ENCODE measurements around the gene RGS16.

RGS16 gene

DNA sequence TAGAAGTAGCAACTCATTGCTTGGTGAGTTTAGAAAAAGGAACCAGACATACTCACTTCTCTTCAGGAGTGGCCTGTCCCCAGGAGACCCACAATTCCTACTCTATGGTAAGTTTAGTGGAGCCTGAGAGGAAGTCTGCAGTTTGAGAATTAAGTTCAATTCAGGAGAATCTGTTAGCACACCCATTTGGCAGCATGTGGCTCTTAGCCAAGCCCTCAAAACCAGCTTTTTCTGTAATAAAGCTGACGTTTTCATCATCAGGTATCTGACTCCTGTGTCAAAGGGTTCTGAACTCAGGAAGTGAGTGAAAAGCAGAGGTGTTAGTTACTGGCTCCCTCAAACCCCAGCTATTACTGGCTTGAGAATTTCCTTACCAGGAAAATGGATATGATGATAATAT is 20.4 kb upstream of the RGS16 start:
- DNase-seq (ENCODE audit: low spot score in 2 of 2) = no peak
- Mint-ChIP-seq H3K4me3 (no peak overlapping the region), H3K36me3 (peaks cover 2% of the 10 kb centered on the region), H3K4me1 (peaks cover 28% of the 10 kb centered on the region), H3K27me3 (no peaks in the 10 kb centered on the region), H3K9me3 (peaks cover 2% of the 10 kb centered on the region), H3K27ac (peak overlapping the region; percentile 74)
- no peak for ATAC-seq (ENCODE audit: low read depth)

DNA sequence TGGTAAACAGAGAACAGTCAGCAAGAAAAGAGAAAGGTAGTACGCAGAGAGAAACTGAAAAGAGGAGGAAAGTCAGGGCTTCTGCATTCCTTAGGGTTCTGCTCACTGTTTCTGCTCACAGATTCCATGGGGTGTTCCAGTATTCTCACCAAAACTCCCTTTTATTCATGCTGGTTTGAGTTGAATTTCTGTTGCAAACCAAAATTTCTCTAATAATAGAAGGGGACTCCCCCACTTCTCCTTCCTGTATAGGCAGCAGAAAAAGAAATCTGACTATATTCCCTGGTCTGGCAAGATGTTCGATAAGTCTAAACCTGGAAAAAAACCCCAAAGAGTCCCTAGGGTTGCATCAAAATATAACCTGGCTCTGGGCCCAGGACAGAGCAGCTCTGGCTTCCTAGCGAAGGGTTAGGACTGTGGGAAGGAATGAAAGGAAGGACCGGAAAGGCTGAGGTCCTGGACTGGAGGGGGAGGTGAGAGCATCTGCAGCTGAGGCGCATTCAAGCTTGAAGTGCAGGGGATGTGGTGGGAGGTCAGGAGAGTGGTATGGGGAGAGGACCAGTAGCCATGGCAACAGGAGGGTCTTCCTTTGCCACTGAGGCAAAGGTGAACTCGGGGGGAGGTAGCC is 18.8 kb upstream of the RGS16 start:
- ATAC-seq (ENCODE audit: low read depth) = peak; percentile 63
- Mint-ChIP-seq H3K4me1 (peaks cover 24% of the 10 kb centered on the region), H3K9me3 (peaks cover 2% of the 10 kb centered on the region), H3K27me3 (no peaks in the 10 kb centered on the region), H3K36me3 (peaks cover 4% of the 10 kb centered on the region), H3K4me3 (peak overlapping the region; percentile 60), H3K27ac (peak overlapping the region; percentile 84)
- DNase-seq (ENCODE audit: low spot score in 2 of 2) = no peak

DNA sequence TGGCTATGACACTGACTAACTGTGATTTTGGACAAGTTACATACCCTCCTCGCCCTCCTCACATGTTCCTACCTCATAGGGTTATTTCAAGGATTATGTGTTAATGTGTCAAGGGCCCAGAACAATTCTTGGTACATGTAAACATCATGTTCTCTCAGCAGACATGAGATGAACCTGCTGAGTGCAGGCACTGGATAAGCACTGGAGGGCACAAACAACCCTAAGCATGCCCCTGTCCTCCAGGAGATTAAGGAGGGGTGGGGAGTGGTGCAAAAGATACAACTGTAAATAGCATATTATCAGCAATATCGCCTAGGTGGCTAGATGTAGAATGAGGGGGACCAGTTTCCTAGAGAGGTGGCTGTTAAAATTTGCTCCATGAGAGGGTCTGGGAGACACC is 17.7 kb upstream of the RGS16 start:
- H3K4me1 Mint-ChIP-seq = peaks cover 26% of the 10 kb centered on the region
- no peak overlapping the region for H3K4me3 Mint-ChIP-seq
- DNase-seq (ENCODE audit: low spot score in 2 of 2) (no peak), ATAC-seq (ENCODE audit: low read depth) (no peak)
- peaks cover 2% of the 10 kb centered on the region for H3K9me3 Mint-ChIP-seq
- H3K27me3 Mint-ChIP-seq = no peaks in the 10 kb centered on the region
- H3K27ac Mint-ChIP-seq = no peak overlapping the region
- peaks cover 4% of the 10 kb centered on the region for H3K36me3 Mint-ChIP-seq

DNA sequence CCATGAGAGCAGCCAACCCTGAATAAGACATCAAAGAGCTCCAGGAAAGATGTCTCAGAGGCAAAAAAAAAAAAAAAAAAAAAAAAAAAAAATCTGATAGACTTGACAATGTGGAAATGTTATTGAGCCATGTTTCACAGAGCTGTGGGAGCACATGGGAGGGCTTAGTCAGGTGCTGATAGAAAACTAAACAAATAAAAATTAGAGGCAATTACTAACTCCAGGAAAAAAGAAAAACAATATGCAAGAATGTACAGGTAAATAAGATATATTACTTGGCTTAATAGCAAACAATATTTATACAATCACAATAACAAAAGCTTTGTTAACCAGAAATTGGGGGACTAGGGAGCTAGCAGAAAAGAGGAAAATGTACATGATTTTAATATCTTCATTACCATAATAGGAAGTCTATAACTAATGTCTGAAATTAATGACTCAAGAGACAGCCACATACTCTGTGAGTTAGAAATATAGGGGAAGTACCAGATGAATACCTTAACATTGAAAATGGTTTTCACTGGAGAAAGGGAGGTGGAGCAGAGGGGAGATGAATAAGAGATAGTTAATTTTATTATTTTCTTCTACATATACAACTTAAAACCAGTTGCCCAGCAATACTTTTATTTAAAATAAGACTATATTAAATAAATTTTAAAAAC is 16.9 kb upstream of the RGS16 start:
- peaks cover 2% of the 10 kb centered on the region for H3K9me3 Mint-ChIP-seq
- H3K4me3 Mint-ChIP-seq = no peak overlapping the region
- H3K36me3 Mint-ChIP-seq = peaks cover 4% of the 10 kb centered on the region
- peaks cover 35% of the 10 kb centered on the region for H3K4me1 Mint-ChIP-seq
- DNase-seq (ENCODE audit: low spot score in 2 of 2) (no peak), ATAC-seq (ENCODE audit: low read depth) (no peak)
- no peak overlapping the region for H3K27ac Mint-ChIP-seq
- H3K27me3 Mint-ChIP-seq = no peaks in the 10 kb centered on the region

DNA sequence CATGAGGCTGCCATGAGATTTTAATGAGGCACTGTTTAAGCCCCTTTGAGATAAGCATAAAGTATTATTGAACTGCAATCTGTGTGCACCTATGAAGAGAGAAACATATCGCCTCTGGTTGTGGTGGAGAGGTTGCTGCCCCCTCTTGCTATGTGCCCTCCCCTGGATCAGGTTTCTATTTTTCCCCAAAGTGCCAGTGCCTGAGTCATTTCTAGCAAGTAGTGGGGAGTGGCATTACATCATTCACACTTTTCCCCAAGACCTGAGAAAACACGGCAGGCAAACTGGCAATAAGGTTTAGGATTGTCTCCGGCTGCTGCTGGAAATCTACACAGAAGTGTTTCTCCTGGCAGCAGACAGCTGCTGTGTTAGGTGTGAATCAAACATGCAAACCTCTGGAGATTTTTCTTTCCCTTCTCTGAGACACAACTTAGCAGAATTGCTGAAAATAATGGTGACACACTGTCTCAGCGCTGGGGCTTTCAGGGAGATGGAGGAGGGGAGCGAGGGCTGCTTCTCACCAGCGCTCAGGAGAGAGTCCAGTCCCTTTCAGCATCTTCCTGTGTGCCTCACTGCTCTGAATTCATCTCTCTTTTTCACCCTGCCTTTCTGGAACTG is 13.7 kb upstream of the RGS16 start:
- H3K27ac Mint-ChIP-seq = peak overlapping the region; percentile 86
- H3K9me3 Mint-ChIP-seq = peaks cover 2% of the 10 kb centered on the region
- no peak overlapping the region for H3K4me3 Mint-ChIP-seq
- no peaks in the 10 kb centered on the region for H3K27me3 Mint-ChIP-seq
- H3K36me3 Mint-ChIP-seq = peaks cover 4% of the 10 kb centered on the region
- DNase-seq (ENCODE audit: low spot score in 2 of 2) = no peak
- ATAC-seq (ENCODE audit: low read depth) = no peak
- peaks cover 27% of the 10 kb centered on the region for H3K4me1 Mint-ChIP-seq

DNA sequence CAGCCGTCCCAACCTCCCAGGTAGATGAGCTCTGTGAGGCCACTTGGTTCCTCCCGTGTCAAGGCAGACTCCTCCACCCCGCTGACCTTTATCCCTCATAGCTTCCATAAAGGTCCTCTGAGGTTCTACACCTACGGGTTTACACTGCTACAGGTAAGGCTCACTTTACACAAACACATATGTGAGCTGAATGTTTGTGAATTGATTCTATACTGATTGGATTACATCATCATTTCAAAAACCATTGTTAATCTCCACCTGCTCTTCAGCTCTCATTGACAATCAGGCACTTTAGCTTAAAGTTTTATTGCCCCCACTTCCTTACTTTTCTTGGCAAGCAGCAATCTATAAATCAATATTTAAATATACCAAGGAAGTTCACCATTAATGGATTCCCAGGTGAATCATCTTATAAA is 12.8 kb upstream of the RGS16 start:
- H3K27me3 Mint-ChIP-seq = no peaks in the 10 kb centered on the region
- DNase-seq (ENCODE audit: low spot score in 2 of 2) (no peak), ATAC-seq (ENCODE audit: low read depth) (no peak)
- H3K9me3 Mint-ChIP-seq = peaks cover 2% of the 10 kb centered on the region
- H3K27ac Mint-ChIP-seq = peak overlapping the region; percentile 86
- H3K36me3 Mint-ChIP-seq = peaks cover 4% of the 10 kb centered on the region
- H3K4me3 Mint-ChIP-seq = peak overlapping the region; percentile 39
- H3K4me1 Mint-ChIP-seq = peaks cover 24% of the 10 kb centered on the region

DNA sequence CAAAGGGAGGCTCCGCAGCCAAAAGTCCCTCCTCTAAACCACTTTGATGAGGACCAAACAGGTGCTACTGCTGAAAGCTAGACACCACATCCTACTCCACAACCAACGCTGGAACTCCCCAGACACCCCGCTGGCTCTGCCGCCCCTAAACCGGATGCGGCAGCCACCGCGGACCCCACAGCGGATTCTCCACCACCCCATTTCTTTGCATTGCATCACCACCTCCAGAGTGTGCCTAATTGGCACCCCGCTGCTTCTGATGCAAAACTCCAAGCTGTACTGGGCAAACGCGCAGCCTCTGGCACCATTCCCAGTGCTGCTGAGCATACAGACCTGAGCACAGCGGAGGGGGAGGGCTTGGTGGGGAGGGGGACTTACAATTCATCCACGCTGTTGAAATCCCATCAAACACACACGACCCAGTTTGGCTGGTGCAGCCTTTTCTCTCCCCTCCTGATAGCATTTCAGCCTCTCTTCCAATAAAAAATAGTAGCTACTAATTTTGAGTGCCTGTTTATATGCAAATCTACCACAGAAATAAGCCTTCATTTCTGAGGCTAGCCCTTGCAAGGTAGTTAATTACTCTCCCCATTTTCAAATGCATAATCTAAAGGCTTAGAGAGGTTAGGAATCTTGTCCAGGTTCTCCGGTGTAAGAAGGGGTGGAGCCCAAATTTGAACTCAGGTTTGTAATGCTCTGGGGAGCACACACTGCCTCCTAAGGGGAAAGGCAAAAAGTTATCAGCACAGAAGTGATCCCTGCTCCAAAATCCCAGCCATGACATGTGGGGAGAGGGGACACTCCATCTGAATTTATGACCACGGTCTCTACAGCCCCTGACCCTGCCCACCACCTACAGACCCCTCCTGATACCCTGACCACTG is 12.2 kb upstream of the RGS16 start:
- Mint-ChIP-seq H3K4me3 (peak overlapping the region; percentile 80), H3K27me3 (peaks cover 1% of the 10 kb centered on the region), H3K36me3 (peaks cover 4% of the 10 kb centered on the region), H3K27ac (peak overlapping the region; percentile 86), H3K4me1 (peaks cover 24% of the 10 kb centered on the region), H3K9me3 (peaks cover 2% of the 10 kb centered on the region)
- DNase-seq (ENCODE audit: low spot score in 2 of 2) (peak; percentile 50 to 53), ATAC-seq (ENCODE audit: low read depth) (peak; percentile 83)

DNA sequence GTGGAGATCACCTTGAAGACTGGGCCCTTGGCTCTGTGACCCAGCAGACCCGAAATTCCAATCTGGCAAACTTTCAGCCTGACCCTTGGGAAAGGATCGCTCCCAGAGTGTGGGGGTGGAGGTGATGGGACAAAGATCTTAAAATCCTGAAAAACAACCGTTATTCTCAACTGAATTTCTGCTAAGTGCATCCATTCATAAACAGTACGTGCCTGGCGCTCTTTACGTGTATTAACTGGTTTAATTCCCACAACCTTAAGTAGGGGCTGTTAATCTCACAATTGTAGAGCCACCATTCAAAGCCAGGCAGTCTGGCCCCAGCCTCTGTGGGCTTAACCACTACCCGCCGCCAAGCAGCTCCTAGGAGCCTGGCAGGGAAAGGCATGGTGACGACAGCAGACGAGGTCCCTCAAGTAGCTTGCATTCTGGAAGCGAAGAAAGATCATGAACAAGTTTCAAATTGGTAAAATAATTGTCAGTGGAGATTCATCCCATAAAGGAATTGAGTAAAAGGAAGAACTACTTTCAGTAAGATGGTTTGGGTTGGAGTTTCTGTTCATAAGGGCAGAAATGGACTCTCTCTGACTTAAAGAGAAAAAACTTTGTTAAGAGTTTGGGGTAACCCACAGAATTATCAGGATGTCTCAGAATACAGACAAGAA is 11.4 kb upstream of the RGS16 start:
- H3K9me3 Mint-ChIP-seq = peaks cover under 1% of the 10 kb centered on the region
- H3K27ac Mint-ChIP-seq = peak overlapping the region; percentile 86
- peaks cover 4% of the 10 kb centered on the region for H3K27me3 Mint-ChIP-seq
- peaks cover 24% of the 10 kb centered on the region for H3K4me1 Mint-ChIP-seq
- peak overlapping the region; percentile 80 for H3K4me3 Mint-ChIP-seq
- H3K36me3 Mint-ChIP-seq = peaks cover 3% of the 10 kb centered on the region
- DNase-seq (ENCODE audit: low spot score in 2 of 2) (no peak), ATAC-seq (ENCODE audit: low read depth) (peak; percentile 25)

DNA sequence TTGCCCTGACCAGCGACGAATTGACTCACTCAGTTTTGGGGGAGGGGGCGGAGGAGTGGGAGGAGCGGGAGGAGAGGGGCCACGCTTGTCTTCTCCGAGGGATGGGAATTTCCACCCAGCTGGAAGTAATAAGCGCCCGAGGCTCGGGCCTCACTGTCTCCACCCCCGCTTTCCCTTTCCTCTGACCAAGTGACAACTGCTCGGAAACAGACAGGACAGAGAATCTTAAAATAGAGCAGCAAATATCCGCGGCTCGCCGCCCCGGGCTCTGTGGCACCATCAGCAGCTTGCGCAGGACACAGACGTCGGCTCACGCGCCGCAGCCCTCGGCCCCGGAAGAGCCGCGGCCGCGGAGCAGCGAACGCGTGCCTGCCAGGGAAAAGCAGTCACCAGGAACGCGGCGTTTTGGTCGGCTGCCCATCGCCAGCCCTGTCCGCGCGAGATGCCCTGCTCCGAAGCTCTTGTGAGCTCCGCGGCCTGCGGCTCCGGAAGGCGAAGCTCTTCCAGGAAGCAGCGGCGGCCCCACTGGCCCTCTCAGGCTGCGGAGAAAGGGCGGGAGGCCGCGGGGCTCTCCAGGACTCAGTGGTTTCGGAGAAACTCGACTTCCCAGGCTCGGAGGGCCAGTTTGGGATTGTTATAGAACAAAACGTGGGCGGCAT is 10.7 kb upstream of the RGS16 start:
- peaks cover 4% of the 10 kb centered on the region for H3K27me3 Mint-ChIP-seq
- peak overlapping the region; percentile 80 for H3K4me3 Mint-ChIP-seq
- H3K9me3 Mint-ChIP-seq = no peaks in the 10 kb centered on the region
- DNase-seq (ENCODE audit: low spot score in 2 of 2) (peak; percentile 34 to 47), ATAC-seq (ENCODE audit: low read depth) (peak; percentile 51)
- peaks cover 24% of the 10 kb centered on the region for H3K4me1 Mint-ChIP-seq
- peaks cover 2% of the 10 kb centered on the region for H3K36me3 Mint-ChIP-seq
- peak overlapping the region; percentile 86 for H3K27ac Mint-ChIP-seq

DNA sequence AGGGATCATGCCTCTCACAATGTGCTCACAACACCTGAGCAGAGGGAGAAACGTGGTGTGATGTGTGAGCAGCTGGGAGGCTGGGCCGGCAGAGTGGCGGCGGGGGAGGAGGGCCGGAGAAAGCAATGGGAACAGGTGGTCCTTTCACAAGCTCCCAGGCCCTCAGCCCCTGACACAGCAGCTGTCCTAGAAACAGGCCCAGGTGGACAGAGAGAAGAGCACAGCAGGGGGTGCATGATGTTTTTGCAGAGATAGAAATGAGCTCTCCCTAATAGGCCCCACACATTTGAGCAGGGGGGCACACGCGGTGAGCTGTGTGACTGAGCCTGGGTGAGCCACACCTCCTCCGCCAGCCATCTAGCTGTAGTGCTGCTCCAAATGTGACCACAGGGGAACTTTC is 7.6 kb upstream of the RGS16 start:
- no peak for DNase-seq (ENCODE audit: low spot score in 2 of 2)
- Mint-ChIP-seq H3K27ac (no peak overlapping the region), H3K4me3 (no peak overlapping the region), H3K27me3 (peaks cover 8% of the 10 kb centered on the region), H3K4me1 (peaks cover 24% of the 10 kb centered on the region), H3K9me3 (no peaks in the 10 kb centered on the region), H3K36me3 (no peaks in the 10 kb centered on the region)
- ATAC-seq (ENCODE audit: low read depth) = no peak

DNA sequence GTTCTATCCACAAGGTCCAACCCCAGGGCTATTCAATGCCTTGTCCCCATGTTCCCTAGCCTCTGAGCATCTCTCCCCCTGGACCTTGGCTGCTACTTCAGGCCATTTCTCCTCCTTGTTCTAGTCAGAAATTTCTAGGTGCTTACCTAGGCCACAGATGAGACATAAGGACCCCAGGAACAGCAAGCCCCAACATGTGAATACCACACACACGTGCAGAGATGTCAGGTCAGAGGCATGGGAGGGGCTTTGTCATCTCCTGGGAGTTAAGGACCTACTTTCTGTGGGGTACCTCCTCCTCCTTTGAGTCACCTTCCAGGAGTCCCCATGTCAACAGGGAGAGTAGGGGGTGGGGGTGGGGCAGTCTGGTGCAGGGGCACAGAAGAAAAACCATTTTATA is 7.1 kb upstream of the RGS16 start:
- peaks cover 8% of the 10 kb centered on the region for H3K27me3 Mint-ChIP-seq
- no peak for ATAC-seq (ENCODE audit: low read depth)
- no peak overlapping the region for H3K4me3 Mint-ChIP-seq
- no peaks in the 10 kb centered on the region for H3K9me3 Mint-ChIP-seq
- no peak overlapping the region for H3K27ac Mint-ChIP-seq
- no peak for DNase-seq (ENCODE audit: low spot score in 2 of 2)
- peaks cover 19% of the 10 kb centered on the region for H3K4me1 Mint-ChIP-seq
- no peaks in the 10 kb centered on the region for H3K36me3 Mint-ChIP-seq

DNA sequence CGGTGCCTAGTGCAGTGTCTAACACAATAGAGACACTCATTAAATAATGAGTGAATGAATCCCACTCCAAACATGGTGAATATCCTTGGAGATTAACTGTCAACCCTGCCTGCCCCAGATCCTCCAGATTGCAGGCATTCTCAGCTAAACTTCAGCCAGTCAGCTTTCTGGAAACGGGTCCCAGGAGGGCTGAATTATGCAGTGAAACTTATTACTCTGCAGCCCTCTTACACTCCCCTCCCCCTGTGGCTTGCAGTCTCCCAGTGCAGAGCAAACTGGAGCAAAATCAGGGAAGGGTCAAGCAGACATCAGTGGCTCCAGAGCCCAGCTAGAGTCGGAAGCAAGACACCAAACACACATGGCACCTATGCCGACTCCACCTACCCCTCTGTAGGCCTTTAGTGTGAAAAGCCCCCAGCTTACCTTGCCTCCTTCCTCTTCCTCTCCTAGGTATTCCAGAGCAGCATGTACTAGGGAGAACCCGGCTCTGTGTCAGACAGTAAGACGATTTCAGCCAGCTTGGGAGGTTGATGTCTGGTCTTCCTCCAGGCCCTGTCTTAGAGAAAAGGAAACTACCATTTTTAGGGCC is 6.5 kb upstream of the RGS16 start:
- Mint-ChIP-seq H3K27me3 (peaks cover 8% of the 10 kb centered on the region), H3K4me3 (no peak overlapping the region), H3K36me3 (no peaks in the 10 kb centered on the region), H3K9me3 (no peaks in the 10 kb centered on the region), H3K4me1 (peaks cover 13% of the 10 kb centered on the region), H3K27ac (no peak overlapping the region)
- DNase-seq (ENCODE audit: low spot score in 2 of 2) = no peak
- ATAC-seq (ENCODE audit: low read depth) = no peak
